HCT116 (cell line): ENCODE results near the gene OCSTAMP. TPM values are rescaled to one million over a fixed set of nuclear protein-coding genes. Genes with fewer than 3 reads are reported as not detected.

Experiments used
- total RNA-seq: library from RNA; stranded (reverse); gene quantifications from one replicate; pipeline ENCODE4 v1.2.1, GENCODE V29; 2021; ENCODE audit not compliant: unreplicated experiment

Gene OCSTAMP
- total RNA-seq, 1 experiment from 2014 or later: not detected

Other genes starting within 250 kb of the OCSTAMP start
- gene CDH22, start 242.2 kb downstream of the OCSTAMP start, total RNA-seq: 1.8 TPM
- gene ELMO2, start 144.0 kb downstream of the OCSTAMP start, total RNA-seq: 22.9 TPM
- not detected for gene ZNF334, start 37.1 kb downstream of the OCSTAMP start, total RNA-seq
- not detected for gene SLC13A3, start 100.8 kb upstream of the OCSTAMP start, total RNA-seq
- gene TP53RK, start 138.8 kb upstream of the OCSTAMP start, total RNA-seq: 9.2 TPM
- gene SLC2A10, start 159.0 kb upstream of the OCSTAMP start, total RNA-seq: 0.05 TPM